Astrocyte of the spinal cord (primary cell): ENCODE results near the gene HOXA6.

Source experiments
- DNase-seq: peaks from one replicate; pipeline ENCODE4 v3.0.0; 2011; ENCODE audit warnings: low read depth, low spot score
- H3K4me3 ChIP-seq: 2 replicates; pipeline ENCODE4 v1.5.1; 2011; ENCODE audit warnings: low read depth, mild to moderate bottlenecking, low read length, moderate library complexity
- in situ Hi-C: cut with HindIII; loops from 2 replicates; pipeline ENCODE4 v1.10.0; 2017; ENCODE audit warnings: low sequenced_read_pairs
- TF ChIP-seq, protein P1 (sequence below): IDR thresholded peaks from 2 replicates; pipeline ENCODE4 v1.5.1; 2012; ENCODE audit warnings: low read depth, mild to moderate bottlenecking, low read length, inconsistent platforms

The HOXA6 gene

DNA sequence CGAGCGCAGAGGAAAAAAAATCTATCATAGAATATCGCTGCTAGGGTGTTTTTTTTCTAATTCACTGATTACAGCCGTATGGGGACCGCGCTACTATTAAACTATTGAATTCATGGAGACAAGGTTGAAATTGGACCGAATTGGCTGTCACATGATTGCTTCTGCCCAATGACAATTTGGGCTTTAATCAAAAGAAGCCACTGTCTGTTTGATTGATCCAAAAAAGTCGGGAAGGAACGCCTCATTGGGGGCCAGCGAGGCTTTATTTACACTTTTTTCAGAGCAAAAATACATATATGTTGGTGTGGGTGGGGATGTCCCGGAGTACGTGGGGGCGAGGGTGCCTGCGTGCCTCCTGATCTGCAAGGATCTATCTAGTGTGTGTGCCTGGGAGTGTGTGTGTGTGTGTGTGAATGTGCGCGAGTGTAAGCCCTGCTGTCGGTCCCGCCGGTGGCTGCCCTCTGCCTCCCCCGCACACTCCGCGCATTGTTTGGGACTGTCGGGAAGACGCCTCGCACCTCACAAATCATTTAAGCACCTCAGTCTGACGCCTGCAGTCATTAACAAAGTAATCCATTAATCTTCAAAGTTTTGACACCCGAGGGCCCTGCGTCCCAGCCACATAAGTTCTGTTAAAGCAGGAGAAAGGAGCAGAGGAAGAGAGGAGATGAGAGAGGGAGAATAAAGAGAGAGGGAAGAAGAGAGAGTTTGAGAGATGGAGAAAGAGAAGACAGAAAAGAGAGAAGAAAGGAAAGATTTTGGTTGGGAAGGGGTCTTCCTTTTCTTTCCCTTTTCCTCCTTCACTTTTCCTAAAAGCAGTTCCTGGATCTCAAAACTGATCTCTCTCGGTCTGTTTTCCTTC, 44.8 kb downstream of the HOXA6 start, which contains the start of gene HOXA2:
HOXA2 (minus strand) TSS at position 103 of the 862 bp plus-strand sequence. CDS start 183 bp downstream, outside the sequence.
- in situ Hi-C loops, result no loop called here
- DNase-seq, result peak; percentile 88
- H3K4me3 ChIP-seq, result peak within 1 kb of the TSS; percentile 57
- TF ChIP-seq, protein P1, sequence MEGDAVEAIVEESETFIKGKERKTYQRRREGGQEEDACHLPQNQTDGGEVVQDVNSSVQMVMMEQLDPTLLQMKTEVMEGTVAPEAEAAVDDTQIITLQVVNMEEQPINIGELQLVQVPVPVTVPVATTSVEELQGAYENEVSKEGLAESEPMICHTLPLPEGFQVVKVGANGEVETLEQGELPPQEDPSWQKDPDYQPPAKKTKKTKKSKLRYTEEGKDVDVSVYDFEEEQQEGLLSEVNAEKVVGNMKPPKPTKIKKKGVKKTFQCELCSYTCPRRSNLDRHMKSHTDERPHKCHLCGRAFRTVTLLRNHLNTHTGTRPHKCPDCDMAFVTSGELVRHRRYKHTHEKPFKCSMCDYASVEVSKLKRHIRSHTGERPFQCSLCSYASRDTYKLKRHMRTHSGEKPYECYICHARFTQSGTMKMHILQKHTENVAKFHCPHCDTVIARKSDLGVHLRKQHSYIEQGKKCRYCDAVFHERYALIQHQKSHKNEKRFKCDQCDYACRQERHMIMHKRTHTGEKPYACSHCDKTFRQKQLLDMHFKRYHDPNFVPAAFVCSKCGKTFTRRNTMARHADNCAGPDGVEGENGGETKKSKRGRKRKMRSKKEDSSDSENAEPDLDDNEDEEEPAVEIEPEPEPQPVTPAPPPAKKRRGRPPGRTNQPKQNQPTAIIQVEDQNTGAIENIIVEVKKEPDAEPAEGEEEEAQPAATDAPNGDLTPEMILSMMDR, result no peak

DNA sequence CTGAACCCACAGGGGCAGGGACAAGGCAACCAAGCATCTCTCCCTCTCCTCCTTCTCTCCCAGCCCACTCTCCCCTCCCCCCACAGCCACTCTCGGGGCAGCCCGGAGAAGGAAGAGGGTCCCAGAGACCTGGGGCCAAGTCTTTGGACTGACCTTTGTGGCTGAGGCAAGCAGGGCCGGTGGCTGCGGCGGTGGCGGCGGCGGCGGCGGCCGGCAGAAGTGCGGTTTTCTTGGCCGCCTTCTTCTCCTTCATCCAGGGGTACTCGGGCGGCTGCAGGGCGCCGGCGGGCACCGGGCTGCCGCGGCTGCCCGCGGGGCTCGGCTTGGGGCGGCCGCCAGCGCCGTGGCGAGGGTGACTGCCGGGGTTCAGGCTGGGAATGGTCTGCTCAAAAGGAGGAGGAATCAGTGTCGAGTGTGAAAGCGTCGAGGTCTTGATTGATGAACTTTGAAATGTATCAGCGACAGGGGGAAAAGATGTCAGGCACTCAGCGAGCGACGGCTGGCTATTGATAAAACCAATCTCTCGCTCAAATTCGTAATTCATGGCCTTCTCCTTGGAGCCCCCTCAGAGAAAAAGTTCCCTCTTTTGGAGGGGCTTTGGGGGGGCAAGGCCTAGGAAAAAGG, 45.5 kb downstream of the HOXA6 start:
- in situ Hi-C loops, result no loop called here
- DNase-seq, result no peak
- peak overlapping the region; percentile 57 for H3K4me3 ChIP-seq
- TF ChIP-seq, protein P1, result no peak

DNA sequence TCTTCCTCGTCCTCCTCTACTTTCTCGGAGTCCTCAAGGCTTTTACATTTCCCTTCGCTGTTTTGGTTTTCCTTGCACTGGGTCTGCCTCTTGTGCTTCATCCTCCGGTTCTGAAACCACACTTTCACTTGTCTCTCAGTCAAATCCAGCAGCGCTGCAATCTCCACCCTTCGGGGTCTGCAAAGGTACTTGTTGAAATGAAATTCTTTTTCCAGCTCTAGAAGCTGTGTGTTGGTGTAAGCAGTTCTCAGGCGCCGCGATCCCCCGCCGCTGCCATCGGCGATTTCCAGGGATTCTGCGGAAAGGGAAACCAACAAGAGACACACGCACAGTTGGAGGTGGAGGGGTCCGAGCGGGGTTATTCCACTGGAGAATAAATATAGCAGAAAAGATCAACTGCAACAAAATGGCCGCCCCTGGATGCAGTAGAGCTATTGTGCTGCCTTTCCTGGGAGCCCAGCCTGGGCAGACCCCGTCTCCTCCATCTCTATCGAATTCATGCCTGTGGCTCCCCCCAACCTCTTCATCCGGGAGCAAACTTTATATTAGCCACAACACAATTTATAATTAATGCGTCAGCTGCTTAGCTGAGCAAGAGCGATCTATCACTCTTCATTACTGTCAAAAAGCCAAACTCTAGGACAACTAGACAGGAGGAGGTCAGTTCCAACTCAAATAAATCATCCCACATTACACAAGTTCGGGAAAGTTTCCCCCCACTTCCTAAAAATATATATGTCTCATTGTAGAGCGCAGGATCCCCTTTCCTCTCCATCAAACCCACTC, 46.2 kb downstream of the HOXA6 start:
- in situ Hi-C loops, result no loop called here
- peak overlapping the region; percentile 57 for H3K4me3 ChIP-seq

DNA sequence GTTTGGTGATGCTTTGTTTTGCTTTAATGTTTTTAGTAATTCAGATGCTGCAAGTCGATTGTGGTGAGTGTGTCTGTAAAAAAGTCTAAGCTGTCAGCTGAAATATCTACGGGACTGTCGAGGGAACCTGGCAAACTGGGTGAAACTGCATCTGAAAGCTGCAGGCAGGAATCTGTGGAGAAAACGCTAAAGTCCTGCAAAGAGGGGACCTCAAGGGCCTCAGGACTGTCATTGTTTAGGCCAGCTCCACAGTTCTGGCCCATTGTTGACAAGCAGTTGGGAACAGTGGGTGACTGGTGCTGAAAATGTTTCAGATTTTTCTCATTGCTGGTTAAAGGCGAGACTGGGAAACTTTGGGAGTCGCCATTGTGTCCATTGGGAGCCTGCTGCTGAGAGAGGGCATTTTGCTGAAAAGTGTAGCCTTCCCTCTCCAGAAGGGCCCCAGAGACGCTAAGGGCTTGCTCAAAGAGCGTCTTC, 46.8 kb downstream of the HOXA6 start:
- DNase-seq, result no peak
- TF ChIP-seq, protein P1, result no peak
- in situ Hi-C loops, result no loop called here
- peak overlapping the region; percentile 57 for H3K4me3 ChIP-seq

More for the DNA sequence above, 46.2 kb downstream of the HOXA6 start:
- DNase-seq, result peak; percentile 88
- TF ChIP-seq, protein P1, result no peak

DNA sequence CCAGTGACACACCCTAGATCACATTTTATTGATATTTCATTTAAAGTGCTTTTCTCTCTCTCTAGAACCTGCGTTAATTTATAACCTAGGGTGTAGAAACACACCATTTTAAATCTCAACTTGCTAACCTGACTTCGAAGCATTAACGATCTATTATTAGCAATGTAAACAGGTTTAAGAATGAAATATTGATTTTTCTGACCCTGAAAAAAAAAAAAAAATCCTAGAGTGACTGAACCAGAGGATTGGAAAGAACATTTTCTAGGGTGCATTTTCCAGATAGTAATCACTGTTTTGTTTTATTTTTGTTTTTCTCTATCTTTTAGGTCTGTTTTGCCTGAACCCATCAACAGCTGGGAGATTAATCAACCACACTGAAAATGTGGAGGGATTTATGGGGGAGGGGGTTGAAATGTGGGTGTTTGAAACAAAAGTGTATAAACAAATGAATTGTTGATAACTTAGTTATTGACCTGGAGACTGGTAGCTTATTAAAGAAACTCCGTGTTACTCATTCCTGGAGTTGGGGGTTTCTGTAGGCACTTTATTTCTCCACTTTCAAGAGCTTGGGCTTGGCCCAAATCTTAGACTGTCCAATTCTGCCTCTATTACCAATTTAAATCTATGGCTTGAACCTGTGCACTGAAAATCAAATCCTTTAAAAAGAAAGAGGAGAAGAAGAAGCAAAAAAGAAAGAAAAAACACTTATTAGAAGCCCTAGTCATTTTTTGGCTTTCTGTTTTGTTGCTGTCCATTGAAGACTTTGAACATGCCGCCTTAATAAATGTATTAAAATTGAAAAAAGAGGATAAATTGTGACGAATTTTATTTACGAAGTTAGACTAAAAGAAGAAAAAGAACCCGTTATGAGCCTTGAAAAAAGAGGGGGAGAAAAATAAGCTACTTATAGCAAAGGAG, 47.9 kb downstream of the HOXA6 start:
- in situ Hi-C loops, result no loop called here
- peak; percentile 50 for DNase-seq
- H3K4me3 ChIP-seq, result peak overlapping the region; percentile 93
- TF ChIP-seq, protein P1, result no peak
